Keratinocyte (primary cell): ENCODE data around the gene STON2. TPM values are rescaled to one million over a fixed set of nuclear protein-coding genes. Genes with fewer than 3 reads are reported as not detected.

Experiments used
- DNase-seq: peaks from one replicate; pipeline ENCODE4 v3.0.0-alpha.2; 2011; ENCODE audit warnings: low read depth, missing footprints, low spot score
- FAIRE-seq: peaks from 2 replicates; lab custom pipeline; 2011; peaks lifted over from hg19 to GRCh38; lab: Jason Lieb, UNC
- H2AFZ ChIP-seq: 2 replicates; pipeline ENCODE4 v1.6.0; 2012; ENCODE audit warnings: low read length, control low read depth, inconsistent platforms; ENCODE audit not compliant: control insufficient read depth
- H3K27ac ChIP-seq: 2 replicates; pipeline ENCODE4 v1.5.1; 2011; ENCODE audit warnings: low read length; ENCODE audit not compliant: control insufficient read depth, insufficient read depth
- H3K27me3 ChIP-seq: 3 replicates; pipeline ENCODE4 v1.6.0; 2011; ENCODE audit warnings: low read length; ENCODE audit not compliant: control insufficient read depth, insufficient read depth; ENCODE audit errors: extremely low read depth
- H3K36me3 ChIP-seq, 2 experiments: 2 replicates in 1 of 2; 3 replicates in 1 of 2; pipeline ENCODE4 v1.5.1; 2011; ENCODE audit warnings: low read length in 2 of 2, mild to moderate bottlenecking in 1 of 2; ENCODE audit not compliant: control insufficient read depth in 2 of 2, insufficient read depth in 2 of 2; ENCODE audit errors: extremely low read depth in 1 of 2
- H3K4me1 ChIP-seq: 3 replicates; pipeline ENCODE4 v1.5.1; 2011; ENCODE audit warnings: low read length; ENCODE audit not compliant: control insufficient read depth, insufficient read depth; ENCODE audit errors: extremely low read depth
- H3K4me2 ChIP-seq: 3 replicates; pipeline ENCODE4 v1.6.0; 2011; ENCODE audit warnings: low read depth, low read length; ENCODE audit not compliant: control insufficient read depth, insufficient read depth; ENCODE audit errors: extremely low read depth
- H3K4me3 ChIP-seq, 3 experiments: fragments of 200-600 bp in 1 of 3; sonication (generic) in 1 of 3; 2 replicates in 2 of 3; 3 replicates in 1 of 3; pipeline ENCODE4 v1.5.1; 2011 to 2016; ENCODE audit warnings: low read length in 3 of 3, mild to moderate bottlenecking in 3 of 3, control low read depth in 2 of 3, inconsistent platforms in 1 of 3, low read depth in 1 of 3, mixed read lengths in 1 of 3, mixed run types in 1 of 3, moderate library complexity in 1 of 3; ENCODE audit not compliant: control insufficient read depth in 2 of 3, insufficient read depth in 2 of 3; ENCODE audit errors: extremely low read depth in 1 of 3
- H3K79me2 ChIP-seq: 2 replicates; pipeline ENCODE4 v1.6.0; 2012; ENCODE audit warnings: low read length; ENCODE audit not compliant: control insufficient read depth, insufficient read depth
- H3K9ac ChIP-seq: 3 replicates; pipeline ENCODE4 v1.6.0; 2011; ENCODE audit warnings: low read length; ENCODE audit not compliant: control insufficient read depth, insufficient read depth; ENCODE audit errors: extremely low read depth
- H3K9me1 ChIP-seq: 3 replicates; pipeline ENCODE4 v1.6.0; 2011; ENCODE audit warnings: low read length; ENCODE audit not compliant: control insufficient read depth, insufficient read depth; ENCODE audit errors: extremely low read depth
- H3K9me3 ChIP-seq: 2 replicates; pipeline ENCODE4 v1.5.1; 2012; ENCODE audit warnings: low read depth, low read length; ENCODE audit not compliant: control insufficient read depth
- H4K20me1 ChIP-seq: 3 replicates; pipeline ENCODE4 v1.6.0; 2011; ENCODE audit warnings: low read length; ENCODE audit not compliant: control insufficient read depth, insufficient read depth; ENCODE audit errors: extremely low read depth
- CTCF ChIP-seq, 3 experiments: IDR thresholded peaks in 1 of 3; conservative IDR thresholded peaks in 1 of 3; optimal IDR thresholded peaks in 1 of 3; 2 replicates in 2 of 3; 3 replicates in 1 of 3; pipeline versions ENCODE3 to v1.5.1; 2011; ENCODE audit warnings: low read length in 3 of 3, mild to moderate bottlenecking in 3 of 3, moderate library complexity in 2 of 3, control low read depth in 1 of 3, inconsistent platforms in 1 of 3; ENCODE audit not compliant: insufficient read depth in 2 of 3; ENCODE audit errors: extremely low read depth in 1 of 3
- EZH2 ChIP-seq: IDR thresholded peaks from one replicate; pipeline ENCODE4 v1.6.1; 2012; ENCODE audit warnings: inconsistent platforms, mild to moderate bottlenecking, low read length, moderate library complexity
- dilution Hi-C: fragments of 300-500 bp; cut with MboI; formaldehyde crosslinking; loops from one replicate; pipeline ENCODE4 v1.7.0; 2020; ENCODE audit warnings: low sequenced_read_pairs; ENCODE audit not compliant: extremely low pct_ligation_motif_present
- polyA plus RNA-seq, 5 experiments: library from polyadenylated mRNA; depleted of rRNA in 3 of 5; stranded (reverse) in 3 of 5; stranded (forward) in 1 of 5; unstranded in 1 of 5; fragments of >200 nt; gene quantifications; 1 replicate in 1 of 5; 2 replicates in 3 of 5; 3 replicates in 1 of 5; pipeline versions ENCODE4 v1.2.1 to v1.2.3, GENCODE V29; 2011 to 2012; ENCODE audit warnings: missing spikeins in 2 of 5, low read depth in 1 of 5, low replicate concordance in 1 of 5

Gene STON2
- polyA plus RNA-seq, 1 donor (not counting 4 experiments of a cell fraction or from before 2014, with no cell fraction given): 82.3 TPM

DNA sequence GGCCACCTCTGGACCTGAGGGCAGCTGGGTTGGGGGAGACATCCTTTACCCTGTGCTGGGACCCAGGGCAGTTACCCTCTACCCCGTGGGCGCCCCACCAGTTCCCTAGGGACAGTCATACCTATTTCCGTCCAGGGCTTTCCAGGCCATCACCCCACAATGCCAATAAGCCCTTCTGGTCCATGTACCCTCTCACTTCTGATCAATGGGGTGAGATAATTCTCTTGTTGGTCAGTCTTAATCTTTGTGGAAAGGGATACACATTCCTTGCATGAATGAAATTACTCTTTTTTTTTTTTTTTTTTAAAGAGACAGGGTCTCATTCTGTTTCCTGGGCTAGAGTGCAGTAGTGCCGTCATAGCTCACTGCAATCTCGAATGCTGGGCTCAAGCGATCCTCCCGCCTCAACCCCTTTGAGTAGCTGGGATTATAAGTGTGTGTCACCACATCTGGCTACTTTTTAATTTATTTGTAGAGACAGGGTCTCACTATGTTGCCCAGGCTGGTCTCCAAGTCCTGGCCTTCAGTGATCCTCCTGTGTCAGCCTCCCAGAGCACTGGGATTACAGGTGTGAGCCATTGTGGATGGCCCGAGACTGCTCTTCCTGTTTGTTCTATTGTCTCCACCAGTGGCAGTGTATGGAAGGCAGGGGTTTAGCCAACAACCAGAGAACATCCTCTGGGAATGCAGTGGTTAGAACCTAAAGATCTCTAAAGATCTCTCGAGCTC, 46.3 kb upstream of the STON2 start:
- H3K4me2 ChIP-seq: no peak overlapping the region
- no peak for TF ChIP-seq CTCF (optimal IDR thresholded peaks at IDR 0.05 in 1 of 3, IDR thresholded peaks at IDR 0.05 in 1 of 3, conservative IDR thresholded peaks at IDR 0.05 in 1 of 3; ENCODE audit: extremely low read depth in 1 of 3, insufficient read depth in 2 of 3, low read length in 3 of 3)
- no peak for TF ChIP-seq EZH2

GRCh38 chr14:81441626-81442134, 41.6 kb upstream of the STON2 start:
- TF ChIP-seq CTCF (optimal IDR thresholded peaks at IDR 0.05 in 1 of 3, IDR thresholded peaks at IDR 0.05 in 1 of 3, conservative IDR thresholded peaks at IDR 0.05 in 1 of 3; ENCODE audit: extremely low read depth in 1 of 3, insufficient read depth in 2 of 3, low read length in 3 of 3) (no peak), EZH2 (no peak)
- no peak for DNase-seq
- Histone ChIP-seq H3K27me3 (peaks cover 8% of the 10 kb centered on the region), H3K9me3 (no peaks in the 10 kb centered on the region), H3K36me3 (no peaks in the 10 kb centered on the region), H3K4me3 (no peak overlapping the region), H3K9me1 (no peaks in the 10 kb centered on the region), H3K4me2 (no peak overlapping the region), H3K79me2 (no peaks in the 10 kb centered on the region), H3K4me1 (peaks cover 2% of the 10 kb centered on the region), H2AFZ (no peak overlapping the region), H4K20me1 (no peaks in the 10 kb centered on the region), H3K9ac (no peak overlapping the region), H3K27ac (no peak overlapping the region)
- dilution Hi-C loops: no loop called here
- FAIRE-seq: no peak

More for the DNA sequence above, 46.3 kb upstream of the STON2 start:
- H3K79me2 ChIP-seq: no peaks in the 10 kb centered on the region
- no peaks in the 10 kb centered on the region for H3K4me1 ChIP-seq
- DNase-seq (no peak), FAIRE-seq (no peak)
- dilution Hi-C loops: no loop called here
- H3K36me3 ChIP-seq: no peaks in the 10 kb centered on the region
- H3K4me3 ChIP-seq: no peak overlapping the region
- H3K9me1 ChIP-seq: no peaks in the 10 kb centered on the region
- H3K27ac ChIP-seq: no peak overlapping the region
- H3K27me3 ChIP-seq: peaks cover 5% of the 10 kb centered on the region
- no peak overlapping the region for H3K9ac ChIP-seq
- H2AFZ ChIP-seq: no peak overlapping the region
- H4K20me1 ChIP-seq: no peaks in the 10 kb centered on the region
- no peaks in the 10 kb centered on the region for H3K9me3 ChIP-seq
